Left renal pelvis (tissue), 4 donors: ENCODE data around the gene C3. TPM values are rescaled to one million over a fixed set of nuclear protein-coding genes. Genes with fewer than 3 reads are reported as not detected.
"Not testable (repeated sequence)": the region's sequence is repeated elsewhere in the genome, so short reads cannot be mapped to it uniquely, and the experiment has no call there.

Experiments
- DNase-seq, 4 donors: peaks; one replicate each; pipeline ENCODE4 v3.0.0-alpha.2; 2013; ENCODE audit warnings: low read depth in 4 of 4, low spot score in 3 of 4
- polyA plus RNA-seq, 4 donors: library from polyadenylated mRNA; unstranded; fragments of 120-200 nt; gene quantifications; one replicate each; pipeline ENCODE4 v1.2.1, GENCODE V29; 2013; ENCODE audit not compliant: insufficient read length in 4 of 4

Gene C3
- 10 to 100 TPM; 15.0 to 24.7 (median 20.0) TPM for polyA plus RNA-seq

DNA sequence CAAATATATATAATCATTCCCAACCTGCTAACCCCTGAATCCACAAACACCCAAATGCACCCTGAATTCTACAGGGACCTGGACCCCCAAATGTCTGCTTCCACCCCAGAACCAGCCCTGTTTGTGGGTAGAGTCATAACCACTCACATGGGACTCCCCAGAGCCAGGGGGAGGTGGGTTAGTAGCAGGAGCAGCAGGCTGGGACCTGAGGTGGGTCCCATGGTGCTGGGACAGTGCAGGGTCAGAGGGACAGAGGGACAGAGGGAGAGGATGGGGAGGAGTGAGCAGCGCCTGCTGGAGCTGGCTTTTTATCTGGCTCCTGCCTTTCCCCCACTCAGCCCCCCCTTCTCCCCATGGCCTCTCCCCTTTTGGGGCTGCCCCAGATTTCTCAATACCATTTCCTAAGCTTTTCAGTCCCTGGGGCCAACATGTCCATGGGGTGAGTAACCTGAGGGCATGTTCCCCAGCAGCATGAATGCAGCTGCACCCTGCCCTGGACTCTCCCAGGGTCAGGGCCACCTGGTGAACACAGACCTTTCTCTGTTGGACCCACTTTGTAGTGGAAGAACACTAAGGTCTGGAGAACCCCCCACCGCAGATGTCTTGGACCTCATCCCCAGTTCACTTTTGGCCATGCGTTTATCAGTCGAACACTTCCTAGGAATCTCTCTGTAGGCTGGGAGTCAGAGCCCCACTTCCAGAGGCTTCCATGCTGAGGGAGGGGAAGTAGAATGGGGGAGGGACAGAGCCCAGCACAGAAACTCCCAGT is at the start of gene C3:
TSS of gene C3 (minus strand) at position 282 of the 769 bp plus-strand sequence. CDS start at position 221, 61 bp downstream.
- DNase-seq: no peak

DNA sequence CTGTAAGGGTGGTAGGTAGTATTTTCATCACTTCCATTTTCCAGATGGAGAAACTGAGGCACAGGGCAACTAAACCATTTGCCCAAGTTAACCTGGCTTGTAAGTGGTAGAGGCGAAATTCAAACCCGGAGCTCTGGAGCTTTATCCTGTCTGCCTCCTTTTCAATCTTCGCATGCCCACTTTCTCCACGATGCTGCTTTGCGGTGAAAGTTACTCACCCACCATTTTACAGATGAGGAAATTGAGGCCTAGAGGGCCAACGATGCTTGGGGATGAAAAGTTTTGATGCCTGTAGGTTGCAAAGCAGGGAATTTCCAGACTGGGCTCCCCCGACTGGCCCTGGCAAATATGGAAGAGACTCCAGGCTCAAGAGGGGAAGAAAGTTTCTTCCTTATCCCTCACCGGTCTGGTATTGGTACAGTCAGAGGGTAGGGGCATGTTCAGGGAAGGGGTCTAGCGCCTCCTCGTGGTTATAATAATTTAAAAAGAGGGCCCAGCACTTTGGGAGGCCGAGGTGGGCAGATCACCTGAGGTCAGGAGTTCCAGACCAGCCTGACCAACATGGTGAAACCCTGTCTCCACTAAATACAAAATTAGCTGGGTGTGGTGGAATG is 48.7 kb upstream of the C3 start:
- DNase-seq: no peak

- no peak for DNase-seq
Measured at GRCh38 chr19:6768236-6768785, 47.9 kb upstream of the C3 start.

DNA sequence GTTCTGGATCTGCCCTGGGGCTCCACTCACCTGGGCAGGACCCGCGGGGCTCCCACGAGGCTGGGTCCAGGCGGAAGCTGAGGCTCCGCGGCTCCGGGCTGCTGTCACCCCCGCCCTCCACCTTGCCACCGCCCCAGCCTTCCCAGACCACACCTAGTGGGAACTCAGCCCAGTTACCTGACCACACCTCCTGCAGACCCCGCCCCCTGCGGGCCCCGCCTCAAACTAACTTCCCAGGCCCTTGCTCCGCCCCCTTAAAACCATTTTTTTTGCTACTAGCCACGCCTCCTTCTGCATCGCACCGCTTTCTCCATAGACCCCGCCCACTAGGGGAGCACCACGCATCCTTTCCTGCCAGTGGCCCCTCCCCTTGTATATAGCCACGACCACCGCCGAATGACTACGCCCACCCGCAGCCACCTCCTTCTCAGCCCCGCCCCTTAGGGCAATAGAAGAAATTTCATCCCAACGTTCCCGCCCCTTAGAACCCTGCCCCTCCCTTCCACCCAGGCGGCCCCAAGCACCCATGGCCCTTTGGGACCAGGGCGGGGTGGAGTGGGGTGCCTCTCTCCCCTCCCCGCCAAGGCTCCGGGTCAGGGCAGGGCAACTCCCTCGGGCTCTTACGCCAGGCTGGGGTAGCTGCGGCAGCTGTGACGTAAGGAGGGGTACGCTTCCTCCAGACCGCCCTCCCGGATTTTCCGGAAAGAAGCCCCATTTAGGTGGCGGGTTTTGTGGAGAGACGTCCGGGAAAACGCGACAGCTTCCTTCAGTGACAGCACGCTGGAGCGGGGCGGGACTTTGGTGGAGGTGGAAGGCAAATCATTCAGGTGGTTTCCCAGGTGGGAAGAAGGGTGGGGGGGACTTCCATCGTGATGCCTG is 47.1 kb upstream of the C3 start, which contains the start of gene SH2D3A:
TSS of gene SH2D3A (minus strand) at position 79 of the 879 bp plus-strand sequence. CDS start 3,687 bp downstream, outside the sequence.
- peak in 1 of 4 donors; percentile 53 for DNase-seq

- DNase-seq: no peak
Measured at GRCh38 chr19:6767081-6767356, 46.6 kb upstream of the C3 start.

DNA sequence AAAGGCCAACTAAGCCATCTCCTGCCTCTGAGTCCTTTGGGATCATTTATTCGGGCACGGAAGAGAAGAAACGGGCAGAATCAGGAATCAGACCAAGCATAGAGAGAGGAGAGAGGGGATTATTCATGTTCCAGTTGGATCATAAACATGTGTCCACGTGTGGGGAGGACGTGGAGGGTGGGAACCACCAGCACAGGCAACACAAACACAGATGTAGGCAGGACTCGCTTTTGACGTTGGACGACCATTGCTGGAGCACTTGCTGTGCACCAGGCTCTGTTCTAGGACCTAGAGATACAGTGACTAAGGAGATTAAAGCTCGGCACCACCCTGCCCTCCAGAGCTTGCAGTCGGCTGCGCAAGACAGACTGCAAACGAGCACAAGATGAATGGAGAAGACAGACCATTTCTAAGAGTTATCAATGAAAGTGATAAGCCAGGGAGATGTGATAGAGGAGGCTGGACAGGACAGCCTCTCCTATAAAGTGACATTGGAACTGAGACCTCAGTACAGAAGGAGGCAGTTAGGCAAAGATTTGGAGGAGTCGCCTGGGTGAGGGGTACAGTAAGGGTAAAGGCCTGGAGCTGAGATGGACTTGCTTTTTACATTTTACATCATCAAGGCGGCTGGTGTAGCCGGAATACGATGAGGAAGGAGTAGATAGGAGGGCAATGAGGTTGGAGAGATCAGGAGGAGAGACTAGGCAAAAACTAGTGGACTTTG is 46.1 kb upstream of the C3 start:
- DNase-seq: no peak

DNA sequence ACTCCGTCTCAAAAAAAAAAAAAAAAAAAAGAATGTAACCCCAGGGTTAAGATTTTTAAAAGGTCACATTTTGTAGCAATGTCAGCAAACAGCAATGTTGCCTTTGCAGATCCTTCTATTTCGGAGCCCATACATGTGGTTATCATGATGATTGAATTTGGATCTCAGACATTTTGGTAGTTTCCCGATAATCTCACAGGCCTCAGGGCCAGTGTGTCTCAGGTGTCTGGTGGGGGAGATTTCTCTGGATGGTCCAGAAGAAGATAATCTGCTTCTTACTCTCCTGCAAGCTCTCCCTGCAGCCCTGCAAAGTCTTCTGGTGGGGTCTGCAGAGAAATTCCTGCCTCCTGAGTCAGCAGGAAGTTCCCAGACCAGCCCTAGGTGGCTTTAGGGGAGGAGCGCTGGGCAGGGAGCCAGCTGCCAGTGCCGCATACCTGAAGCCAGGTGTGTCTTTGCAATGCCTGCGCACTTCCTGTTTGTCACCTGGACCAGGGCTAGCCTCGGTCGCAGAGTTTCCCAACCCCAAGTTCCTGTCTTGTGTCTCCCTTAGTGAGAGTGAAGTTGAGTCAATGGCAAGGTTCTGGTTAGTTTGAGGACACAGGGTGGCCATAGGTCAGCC is 45.4 kb upstream of the C3 start:
- peak in 1 of 4 donors; percentile 48 for DNase-seq

DNA sequence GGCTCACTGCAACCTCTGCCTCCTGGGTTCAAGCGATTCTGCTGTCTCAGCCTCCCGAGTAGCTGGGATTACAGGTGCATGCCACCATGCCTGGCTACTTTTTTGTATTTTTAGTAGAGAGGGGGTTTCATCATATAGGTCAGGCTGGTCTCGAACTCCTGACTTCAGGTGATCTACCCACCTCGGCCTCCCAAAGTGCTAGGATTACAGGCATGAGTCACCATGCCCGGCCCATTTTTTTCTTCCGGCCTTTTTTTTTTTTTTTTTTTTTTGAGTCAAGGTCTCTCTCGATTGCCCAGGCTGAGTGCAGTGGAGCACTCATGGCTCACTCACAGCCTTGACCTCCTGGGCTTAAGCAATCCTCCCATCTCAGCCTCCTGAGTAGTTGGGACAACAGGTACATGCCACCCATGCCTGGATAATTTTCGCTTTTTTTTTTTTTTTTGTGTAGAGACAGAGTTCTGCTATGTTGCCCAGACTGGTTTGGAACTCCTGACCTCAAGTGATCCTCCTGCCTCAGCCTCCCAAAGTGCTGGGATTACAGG is 41.9 kb upstream of the C3 start:
- not testable (repeated sequence) for DNase-seq

DNA sequence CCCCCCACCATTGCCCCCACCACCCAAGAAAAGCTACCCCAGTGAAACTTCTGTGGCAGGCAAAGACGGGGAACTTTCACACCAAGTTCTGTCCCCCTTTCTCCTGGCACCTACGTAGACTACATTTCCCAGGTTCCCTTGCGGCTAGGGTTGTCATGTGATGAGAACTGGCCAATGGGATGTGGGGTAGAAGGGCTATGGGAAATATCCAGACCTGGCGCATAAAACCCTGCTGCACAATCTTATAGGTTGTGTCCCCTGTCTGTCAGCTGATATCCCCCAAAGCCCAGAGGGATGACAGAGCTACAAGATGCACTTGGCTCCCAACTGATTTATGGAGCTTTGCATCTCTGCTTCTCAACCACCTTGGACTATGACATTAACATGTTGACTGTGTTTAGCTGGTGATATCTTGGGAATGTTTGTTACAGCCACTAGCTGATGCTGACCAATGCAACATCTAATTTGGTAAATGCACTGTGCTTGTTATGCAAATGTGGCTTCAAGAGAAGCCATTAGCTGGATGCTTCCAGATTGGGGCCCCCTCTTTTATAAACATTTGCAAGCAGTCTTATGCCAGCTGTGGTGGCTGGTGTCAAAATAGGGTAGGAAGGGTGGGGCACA is 40.7 kb upstream of the C3 start:
- no peak for DNase-seq

DNA sequence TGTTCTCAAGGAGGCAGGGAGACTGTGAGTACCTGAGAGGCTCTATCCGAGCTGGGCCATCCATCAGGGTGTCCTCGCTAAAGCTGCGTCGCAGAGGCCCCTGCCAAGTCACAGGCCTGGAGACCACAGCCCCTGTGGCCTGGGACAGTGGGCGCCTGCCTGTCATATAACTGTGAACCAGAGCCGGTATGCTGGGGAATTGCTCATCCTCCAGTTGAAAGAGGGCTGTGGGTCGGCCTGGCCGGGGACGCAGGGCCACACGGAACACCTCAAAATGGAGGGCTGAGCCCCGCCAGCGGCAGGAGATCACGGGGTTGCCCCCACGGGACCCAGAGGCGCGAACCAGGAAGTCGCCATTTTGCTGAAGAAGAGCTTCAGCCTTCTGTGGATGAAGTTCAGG is 40.2 kb upstream of the C3 start:
- no peak for DNase-seq

- DNase-seq: no peak
Measured at GRCh38 chr19:6754653-6755463, 34.4 kb upstream of the C3 start.

DNA sequence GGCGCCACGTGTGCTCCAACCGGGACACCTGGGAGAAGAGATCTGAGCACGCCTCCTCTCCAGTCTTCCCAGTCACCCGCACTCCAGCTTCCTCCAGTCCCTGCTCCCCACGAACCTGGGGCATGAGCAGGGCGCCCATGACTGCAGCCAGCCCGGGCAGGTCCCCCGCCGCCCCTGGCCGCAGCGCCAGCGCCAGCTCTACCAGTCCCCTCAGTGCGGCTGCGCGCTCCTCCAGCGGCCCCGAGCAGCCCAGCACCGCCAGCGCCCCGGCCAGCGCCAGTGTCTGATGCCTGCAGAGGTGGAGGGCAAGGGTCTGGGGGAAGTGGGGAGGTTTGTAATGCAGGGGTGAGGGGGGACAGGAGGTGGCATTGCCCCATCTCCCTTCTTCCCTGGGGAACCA is 33.7 kb upstream of the C3 start:
- DNase-seq: no peak

- peak in 1 of 4 donors; percentile 59 for DNase-seq
Measured at GRCh38 chr19:6753178-6754031, 33.0 kb upstream of the C3 start.

DNA sequence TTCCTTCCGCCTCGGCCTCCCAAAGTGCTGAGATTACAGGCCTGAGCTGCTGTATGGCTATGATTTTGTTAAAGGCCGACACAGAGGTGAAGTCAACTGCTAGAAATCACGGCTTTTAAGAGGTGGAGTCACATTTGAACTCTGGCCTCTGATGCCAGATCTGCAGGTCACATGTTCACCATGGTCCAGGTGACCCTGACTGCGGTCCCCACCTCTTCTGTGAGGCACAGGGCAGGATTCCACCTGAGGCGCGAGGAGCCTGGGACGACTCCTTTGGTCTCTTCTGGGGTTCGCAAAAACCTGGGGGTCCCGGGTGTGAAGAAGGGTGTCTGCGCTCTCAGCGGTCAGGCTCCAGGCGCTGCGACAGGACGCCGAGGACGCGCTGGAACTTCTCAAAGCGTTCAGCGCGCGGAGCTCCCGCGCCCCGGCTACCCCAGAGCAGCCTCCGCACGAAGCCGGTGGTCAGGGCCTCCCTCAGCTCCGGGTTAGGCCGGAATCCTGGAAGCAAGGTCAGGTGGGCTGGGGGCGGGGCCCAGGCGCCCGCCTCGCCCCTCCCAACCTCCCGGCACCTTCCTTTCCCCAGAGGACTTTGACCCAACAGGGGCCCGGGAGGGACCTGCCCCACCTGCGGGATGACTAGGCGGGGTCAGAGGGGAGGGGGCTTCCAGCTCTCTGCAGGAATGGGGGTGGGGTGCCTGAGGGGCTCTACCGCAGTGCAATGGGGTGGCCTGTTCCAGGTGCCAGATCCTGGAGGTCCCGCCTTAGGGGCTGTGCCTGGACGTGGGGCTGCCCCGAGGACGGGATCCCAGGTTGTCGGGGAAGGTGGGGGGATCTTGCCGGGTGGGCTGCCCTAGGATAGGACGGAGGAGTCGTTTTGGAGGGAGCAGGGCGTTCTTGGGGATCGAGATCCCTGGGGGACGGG is 32.1 kb upstream of the C3 start:
- no peak for DNase-seq

DNA sequence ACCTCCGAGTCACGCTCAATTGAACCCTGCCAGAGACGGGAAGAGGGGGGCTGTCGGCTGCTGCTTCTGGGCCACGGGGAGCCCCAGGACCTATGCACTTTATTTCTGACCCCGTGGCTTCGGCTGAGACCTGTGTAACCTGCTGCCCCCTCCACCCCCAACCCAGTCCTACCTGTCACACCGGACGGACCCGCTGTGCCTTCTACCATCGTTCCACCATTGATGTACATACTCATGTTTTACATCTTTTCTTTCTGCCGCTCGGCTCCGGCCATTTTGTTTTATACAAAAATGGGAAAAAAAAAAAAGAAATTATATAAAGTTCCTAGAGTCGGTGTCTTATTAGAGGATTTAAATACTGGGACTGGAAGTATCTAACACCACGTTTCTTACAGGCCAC is 30.7 kb upstream of the C3 start:
- no peak for DNase-seq

GRCh38 chr19:6750062-6750461 is 29.6 kb upstream of the C3 start:
- DNase-seq: no peak
